ENCODE measurements around the gene PCCA.
A peak's percentile ranks its signal among the peaks of the same experiment; 100 is the strongest.
"Not testable (repeated sequence)": the region's sequence is repeated elsewhere in the genome, so short reads cannot be mapped to it uniquely, and the experiment has no call there.

The PCCA gene

DNA sequence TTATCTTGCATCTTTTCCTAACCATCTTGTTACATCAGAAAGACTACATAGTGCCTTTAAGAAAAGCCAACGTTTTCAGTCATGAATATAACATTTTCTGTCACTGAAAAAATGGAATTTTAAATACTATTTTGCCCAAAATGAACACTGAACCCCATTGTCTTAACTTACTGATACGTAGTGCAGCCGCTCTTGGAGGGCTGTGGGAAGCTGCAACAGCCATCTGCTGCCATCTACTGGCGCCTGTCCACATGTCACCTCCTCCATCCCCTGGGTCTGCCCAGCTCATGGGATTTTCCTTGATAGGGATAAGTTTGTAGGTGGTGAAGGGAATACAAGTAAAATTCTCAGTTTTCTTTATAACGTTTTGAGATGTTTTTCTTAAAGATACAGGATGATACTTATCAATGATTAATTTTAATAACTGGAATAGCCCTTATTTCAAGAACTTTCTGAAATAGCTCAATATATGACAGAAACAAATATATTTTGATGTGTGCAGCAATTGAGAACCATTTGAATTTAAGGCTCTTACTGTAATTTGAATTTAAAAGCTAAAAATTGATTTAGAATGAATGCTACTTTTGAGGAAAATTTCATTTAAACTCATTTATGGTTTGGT lies 426.0 kb downstream of the PCCA start:
- peak; percentile 80 for DNase-seq

DNA sequence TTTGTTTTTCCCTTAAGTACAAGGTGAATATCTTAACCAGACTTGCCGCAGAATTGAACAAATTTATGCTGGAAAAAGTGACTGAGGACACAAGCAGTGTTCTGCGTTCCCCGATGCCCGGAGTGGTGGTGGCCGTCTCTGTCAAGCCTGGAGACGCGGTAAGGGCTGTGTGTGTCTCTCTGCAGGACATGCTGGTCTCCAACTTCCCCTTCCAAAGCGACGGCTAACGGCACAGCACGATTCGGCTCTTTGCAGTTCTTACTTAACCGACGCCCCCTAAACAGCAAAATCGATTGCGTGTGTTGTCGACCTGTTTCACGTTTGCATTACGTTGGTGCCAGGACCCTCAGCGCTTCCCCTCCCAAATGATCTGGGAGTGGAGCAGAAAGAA lies 426.5 kb downstream of the PCCA start:
- DNase-seq: no peak

DNA sequence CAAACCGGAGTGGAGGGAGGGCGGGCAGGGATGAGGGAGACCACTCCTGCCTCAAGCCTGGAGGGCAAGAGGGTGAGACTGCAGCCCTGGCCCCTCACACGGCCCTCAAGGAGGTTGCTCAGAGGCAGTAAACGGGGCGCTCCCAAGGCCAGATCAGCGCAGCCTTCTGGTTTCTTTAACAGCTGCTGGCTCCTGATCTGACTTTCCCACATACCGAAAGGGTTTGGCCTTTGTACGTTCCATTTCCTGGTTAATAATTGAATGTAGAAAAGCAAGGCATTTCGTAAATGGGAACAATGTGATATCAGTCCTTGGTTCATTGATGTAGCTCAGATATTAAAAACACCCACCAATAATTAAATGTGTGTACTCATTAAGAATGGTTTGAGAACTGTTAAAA lies 428.2 kb downstream of the PCCA start:
- no peak for DNase-seq

DNA sequence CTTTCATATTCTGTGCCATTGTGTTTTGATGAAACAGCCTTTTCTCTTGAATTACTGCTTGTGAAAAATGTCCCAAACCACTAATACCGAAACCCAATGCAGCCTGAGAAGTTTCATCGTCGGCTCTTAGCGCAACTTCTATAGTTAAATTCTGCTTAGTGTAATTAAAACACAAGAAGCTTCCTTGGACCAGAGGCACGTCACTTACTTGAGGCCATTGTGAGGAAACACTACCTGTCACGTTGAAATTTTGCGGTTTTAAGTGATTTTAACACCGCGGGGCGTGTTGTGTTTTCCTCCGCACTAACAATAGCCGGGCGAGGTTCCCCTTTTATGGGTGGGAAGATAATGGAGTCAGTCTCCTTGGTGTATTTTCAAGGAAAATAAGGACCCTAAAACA lies 428.8 kb downstream of the PCCA start:
- DNase-seq: no peak

DNA sequence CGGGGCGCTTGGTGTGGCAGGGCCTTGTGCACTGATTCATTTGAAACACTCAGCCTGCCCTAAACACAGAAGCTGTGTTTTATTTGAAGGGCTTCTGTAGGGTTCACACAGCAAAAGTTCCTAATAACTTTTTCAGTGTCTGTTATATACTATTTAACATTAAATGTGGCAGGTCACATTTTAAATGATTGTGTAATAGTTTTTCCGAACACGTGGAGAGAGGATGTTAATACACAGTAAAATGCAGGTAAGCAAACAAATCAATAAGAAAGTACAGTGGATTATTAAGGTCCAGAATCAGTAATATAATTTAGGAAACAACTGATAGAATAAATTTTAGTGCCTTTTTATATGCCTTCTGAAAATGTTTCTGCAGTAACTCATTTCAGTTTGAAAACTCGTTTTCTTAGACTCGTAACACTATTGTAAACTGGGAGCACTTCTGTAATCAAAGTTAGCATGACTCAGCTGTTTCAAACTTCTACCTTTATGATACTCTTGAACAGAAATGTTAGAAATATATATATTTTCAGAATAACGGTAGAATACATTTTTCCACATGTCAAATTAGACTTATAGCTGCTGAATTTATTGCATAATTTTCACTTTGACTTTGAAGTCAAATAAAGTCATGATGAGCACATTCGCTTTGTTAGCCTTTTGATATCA lies 429.6 kb downstream of the PCCA start:
- DNase-seq: no peak

DNA sequence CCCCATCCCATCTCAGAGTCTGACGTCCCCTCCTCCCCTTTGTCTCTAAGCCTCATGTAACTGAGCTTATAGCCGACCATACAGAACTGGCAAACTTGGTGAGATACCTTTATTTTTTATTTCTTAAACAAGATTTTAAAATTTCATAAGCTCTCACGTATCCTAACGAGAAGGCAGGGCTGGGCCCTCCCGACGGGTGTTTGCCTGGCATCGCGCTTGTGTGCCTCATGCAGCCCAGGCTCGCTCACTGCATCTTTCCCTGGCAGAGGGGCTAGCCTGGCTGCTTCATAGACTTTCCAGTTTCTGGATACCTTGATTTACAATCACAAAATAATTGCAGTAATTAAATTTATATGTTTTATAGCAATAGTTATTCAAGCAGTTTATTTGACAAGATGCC lies 430.7 kb downstream of the PCCA start:
- no peak for DNase-seq

DNA sequence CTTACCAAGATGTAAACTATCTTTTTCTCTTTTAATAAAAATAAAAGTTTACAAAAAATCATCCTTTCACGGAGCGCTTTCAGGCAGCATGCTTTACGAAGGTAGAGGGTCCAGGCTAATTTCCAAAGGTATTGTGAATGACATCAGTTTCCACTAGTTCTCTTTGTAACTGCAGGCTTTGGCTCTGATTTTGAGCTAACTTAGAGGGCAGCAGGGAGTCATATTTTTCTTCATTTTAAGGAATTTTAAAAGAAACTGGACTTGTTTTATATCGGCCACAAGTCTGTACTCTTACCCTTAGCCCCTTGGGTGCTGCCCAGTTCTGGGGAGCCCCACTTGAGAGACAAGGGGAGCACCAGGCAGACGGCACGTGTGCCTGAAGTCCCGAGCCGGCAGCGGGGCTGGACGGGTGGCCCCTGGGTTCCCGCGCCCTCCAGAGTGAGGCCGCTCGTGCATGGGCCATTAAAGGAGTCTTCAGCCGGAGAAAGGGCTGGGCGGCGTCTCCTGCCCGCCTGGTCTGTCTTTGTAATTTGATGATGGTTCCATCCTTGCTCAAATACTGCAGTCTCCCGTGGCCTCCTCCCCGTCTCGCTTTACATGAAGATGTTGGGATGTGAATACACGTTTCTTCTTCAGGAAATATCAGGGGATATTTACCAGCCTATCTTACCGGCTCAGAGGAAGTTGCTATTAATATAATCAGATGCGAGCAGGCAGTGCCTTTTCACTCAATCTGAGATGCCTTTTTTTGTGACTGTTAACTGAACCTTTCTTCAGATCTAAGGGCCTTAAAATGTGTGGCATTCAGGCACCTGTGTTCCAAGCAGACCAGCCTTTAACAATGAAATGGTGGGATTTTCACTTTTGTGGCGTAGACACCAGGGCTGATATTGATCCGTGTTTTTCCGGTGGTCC lies 432.3 kb downstream of the PCCA start:
- DNase-seq: no peak

DNA sequence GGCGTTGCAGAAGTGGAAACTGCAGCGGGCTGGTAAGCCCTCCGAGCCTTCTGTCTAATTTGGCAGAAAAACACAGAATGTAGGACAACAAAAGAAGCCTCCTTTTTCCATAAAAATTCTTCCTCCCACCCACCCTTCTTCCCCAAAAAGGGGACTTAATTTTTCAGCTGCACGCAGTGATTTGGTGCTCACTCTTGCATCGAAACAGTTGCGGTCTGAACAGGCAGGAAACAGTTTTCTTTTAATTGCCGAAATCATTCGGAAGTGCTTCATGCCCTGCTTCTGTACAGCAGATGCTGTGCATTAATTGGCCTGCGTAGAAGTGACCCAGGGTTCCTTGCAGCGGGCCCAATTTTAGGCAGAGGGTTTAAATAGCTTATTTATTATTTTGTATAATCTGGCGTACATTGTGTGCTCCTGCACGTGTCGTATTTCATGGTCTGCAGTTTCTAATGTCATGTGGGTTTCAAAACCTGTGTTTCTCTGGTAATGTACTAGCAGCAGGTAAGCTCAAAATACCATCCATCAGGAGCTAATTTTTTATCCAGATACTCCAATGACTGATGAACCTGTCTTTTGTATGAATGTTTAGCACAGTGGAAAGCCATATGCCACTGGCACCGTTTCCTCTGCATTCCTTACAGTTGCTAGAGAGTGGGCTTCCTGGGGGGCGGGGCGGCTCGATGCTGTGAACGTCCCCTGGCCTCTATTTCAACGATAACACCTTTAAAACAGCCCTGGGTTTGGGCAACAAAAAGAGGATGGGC lies 433.1 kb downstream of the PCCA start:
- peak; percentile 6 for DNase-seq

DNA sequence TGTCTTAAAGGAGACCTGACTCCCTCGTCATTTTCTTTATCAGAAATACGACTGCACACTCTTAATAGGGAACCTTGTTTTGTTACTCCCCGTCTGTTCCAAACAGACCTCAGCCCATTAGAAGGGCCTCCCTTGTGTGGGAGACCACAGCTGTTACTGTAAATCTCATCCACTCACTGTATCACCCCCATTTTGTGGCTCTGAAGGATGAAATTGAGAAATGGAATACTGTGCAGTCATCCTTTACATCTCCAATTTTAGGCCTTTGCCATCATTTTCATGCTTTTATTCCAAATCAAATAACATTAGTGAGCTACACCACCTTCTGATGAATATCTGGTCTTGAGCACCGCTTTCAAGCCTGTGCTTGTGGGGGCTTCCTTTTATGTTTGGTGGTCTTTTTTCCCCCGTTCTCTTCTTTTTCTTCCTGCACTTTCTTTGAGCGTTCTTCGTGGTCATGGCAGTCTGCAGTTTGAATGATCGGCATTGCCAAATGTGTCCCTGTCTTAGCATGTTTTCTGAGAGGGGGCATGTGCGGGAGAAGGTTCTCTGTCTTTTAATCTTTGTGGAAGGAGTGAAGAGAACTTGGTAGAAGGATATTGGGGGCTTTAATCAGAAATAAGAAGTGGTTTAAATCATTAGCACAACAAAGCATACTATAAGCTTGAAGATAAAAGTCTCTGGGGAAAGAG lies 433.9 kb downstream of the PCCA start:
- no peak for DNase-seq

DNA sequence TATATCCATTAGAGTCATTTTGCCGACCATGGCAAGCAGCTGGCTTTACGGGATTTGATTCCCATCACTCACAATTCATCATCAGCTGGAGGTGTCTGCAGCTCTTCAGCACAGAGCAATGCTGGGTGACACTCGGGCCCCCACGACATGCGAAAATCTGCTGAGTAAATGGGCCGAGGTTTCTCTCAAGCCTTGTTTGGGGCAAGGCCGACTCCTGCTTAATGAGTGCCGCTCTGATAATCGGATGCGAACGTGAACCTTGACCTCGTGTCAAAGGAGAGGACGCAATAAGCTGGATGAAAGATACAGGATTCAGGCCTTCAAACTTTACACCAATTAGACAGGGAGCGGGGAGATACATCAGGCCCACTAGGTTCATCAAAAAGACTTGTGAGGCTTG lies 434.5 kb downstream of the PCCA start:
- no peak for DNase-seq

DNA sequence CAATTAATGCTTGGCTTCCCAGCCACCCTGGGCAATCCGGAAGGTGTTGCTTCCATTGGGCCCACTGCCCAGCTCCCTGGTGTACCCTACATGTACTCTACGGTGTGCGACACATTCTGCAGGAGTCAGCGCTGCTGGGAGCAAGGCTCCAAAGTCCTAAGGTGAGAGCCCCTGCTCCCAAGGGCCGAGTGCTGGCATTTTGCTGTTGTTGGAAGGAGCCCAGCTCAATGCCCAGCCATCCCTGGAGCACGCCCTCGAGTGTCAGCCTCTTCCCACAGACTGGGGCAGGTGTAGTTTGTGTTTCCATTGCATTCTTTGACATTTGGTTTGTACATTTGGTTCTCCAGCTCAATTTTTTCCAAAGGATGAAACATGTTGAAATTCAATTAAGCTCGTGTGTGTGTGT lies 435.1 kb downstream of the PCCA start:
- no peak for DNase-seq

DNA sequence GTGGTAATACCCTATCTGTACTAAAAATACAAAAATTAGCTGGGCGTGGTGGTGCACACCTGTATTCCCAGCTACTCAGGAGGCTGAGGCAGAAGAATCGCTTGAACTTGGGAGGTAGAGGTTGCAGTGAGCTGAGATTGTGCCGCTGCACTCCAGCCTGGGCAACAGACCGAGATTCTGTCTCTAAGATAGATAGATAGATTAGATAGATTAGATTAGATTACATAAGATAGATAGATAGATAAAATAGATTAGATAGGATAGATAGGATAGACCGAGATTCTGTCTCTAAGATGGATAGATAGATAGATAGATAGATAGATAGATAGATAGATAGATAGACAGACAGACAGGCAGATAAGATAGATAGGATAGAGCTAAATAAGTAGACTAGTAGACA lies 435.8 kb downstream of the PCCA start:
- not testable (repeated sequence) for DNase-seq

DNA sequence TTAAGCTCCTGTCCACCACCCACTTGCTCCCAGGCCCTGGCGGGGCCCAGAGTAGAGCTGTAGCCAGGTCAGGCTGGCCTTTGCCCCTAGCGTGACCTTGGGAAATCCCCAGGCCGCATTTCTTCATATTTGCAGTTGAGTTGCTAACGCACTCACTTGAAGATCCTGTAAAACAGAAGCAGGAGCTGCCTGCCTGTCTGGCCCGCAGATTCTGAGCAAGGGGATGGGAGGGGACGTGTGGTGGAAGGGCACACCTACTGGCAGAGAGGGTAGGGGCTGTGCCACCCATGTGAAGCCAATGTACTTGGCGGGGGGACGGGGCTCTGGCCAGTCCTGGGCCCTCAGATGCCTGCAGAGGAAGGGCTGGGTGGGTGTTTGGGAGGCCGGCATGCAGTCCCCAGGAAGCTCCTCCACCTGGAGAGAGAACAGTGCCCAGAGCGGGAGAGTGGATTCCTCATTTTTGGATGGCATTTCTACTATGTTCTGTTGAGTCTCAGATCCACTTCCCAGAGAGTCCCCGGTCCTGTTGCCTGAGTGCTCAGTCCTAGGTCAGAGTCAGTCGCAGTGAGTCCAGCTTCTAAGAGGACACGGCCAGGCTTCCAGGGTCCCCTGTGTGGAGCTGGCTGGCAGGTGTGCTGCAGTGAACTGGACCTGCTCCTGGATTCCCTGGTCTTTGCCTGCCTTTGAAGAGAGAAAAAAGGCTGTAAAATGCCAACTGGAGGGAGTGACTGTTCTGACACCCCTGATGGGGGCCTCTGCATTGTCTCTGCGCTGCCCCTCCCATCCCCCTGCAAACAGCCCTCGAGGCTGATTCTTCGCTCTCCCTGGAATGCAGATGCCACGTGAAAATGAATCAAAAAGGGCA lies 436.8 kb downstream of the PCCA start:
- no peak for DNase-seq

DNA sequence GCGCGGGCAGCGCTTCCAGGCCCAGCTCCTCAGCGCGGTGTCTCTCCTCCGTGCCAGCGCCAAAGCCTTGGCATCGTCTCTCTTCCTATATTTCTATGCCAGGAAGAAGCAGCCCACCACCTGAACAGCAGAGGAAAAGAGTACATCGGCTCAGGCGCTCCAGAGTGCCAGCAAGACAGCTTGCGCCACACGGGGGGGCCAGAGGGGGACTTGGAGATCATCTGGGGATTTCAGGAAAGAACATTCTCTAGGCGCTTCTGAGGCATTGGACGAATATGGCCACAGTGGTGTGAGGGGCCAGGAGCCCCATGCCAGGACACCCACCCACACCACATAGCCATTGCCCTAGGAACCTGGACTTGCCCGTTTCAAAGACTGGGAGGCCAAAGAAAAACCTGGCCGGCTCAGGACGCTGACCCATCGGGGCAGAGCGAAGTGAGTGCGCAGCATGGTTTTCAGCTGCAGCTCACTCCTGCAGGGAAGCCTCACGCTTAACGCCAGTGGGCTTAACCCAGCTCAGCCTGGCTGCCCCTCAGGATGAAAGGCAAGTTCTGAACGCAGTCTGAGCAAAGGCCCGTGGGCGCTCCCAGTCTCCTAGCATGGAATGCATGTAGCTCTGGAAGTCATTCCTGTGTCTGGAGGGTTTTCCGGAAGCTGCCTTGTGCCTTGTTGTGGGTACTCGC lies 437.6 kb downstream of the PCCA start:
- DNase-seq: no peak

DNA sequence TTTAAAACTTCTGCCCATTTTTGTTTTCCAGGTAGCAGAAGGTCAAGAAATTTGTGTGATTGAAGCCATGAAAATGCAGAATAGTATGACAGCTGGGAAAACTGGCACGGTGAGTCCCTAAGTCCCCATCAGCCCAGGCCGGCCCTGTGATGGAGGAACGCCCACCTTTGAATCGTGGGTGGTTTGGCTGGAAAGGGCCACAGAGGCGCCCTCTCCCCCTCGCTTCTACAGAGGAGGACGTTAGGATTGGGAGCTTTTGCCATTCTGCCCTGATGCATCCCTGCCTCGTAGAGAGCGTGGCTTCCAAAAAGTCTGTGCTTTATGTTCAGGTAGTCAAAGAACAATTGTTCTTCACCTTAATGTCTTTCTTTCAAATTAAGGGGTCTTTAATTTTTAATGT lies 438.8 kb downstream of the PCCA start:
- no peak for DNase-seq

DNA sequence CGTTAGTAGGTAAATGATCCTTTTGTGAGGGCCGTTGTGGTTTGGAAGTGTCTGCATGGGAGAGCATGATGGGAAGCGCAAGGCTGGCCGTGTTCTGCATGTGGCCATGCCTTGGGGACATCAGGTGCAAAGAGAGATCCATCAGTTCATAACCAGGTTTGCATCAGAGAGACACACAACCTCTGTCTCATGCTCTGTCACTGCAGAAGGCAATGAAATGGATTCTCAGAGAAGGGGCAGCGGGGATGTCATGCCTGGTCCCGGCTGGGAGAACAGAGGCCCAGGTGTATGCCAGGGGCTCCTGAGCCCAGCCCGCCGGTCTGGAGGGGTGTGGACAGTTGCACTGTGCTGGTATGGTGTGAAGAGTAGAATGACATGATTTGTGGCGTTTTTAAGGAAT lies 439.5 kb downstream of the PCCA start:
- DNase-seq: no peak

DNA sequence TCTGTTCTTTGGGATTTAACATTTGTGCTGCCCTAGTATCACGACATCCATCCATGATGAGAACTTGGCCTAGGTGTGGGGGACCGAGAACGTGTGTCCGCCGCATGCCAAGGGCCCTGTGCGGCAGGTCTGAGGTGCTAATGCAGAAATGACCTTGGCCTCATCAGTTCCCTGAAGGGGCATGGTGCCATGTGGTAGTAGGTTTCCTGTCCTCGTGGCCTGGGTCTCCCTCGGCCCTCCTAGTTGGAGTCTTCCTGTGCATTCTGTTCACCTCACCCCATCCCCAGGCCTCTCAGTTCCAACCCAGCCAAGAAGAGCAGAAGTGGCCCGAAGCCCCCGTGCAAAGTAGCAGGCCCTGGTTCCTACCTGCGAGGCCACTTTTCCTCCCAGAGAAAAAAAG lies 439.9 kb downstream of the PCCA start:
- no peak for DNase-seq

DNA sequence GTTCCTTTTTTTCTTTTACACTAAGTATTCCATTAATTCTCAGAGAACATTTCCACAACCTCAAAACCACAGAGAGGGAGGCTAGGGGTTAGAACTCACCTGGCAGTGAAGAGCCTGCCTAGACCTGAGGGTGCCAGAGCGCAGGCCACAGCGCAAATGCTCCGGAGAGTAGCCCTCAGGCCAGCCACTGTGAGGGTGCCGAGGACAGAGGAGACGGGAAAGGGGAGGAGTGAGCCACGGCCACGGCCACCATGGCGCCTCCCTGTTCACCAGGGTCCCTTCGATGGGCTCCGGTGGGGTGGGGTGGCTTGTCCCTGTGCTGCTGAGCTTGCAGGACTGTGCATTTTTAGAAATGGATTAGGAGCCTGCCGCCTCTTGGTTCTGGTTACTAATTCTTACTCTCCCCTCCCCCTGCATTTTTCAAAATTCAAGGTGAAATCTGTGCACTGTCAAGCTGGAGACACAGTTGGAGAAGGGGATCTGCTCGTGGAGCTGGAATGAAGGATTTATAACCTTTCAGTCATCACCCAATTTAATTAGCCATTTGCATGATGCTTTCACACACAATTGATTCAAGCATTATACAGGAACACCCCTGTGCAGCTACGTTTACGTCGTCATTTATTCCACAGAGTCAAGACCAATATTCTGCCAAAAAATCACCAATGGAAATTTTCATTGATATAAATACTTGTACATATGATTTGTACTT lies 440.9 kb downstream of the PCCA start:
- DNase-seq: no peak

DNA sequence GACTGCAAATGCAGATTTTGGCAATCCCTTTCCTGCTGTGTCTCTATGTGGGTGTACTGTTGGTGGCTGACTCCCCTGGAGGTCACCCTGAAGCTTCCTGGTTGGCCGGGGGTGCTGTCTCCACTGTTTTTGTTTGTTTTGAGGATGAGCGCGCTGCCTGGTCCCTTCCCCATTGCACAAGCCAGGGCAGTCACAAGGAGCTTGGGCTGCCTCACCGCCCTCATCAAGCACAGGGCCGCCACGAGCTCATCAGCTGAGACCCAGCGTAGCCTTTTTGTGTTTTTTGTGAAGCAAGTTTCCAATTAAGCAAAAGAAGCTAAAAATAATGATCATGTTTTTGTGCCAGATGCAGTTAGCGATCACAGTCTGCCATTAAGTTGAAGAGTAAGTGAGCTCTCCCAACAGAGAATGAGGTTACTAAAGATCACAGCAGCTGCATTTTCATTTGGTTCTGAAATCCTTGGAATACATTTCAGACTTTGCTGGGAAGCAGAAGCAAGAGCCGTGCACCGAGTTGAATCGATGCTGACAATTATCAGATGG lies 441.8 kb downstream of the PCCA start:
- no peak for DNase-seq
